ENCODE measurements around the gene CMKLR1.

CMKLR1 gene

DNA sequence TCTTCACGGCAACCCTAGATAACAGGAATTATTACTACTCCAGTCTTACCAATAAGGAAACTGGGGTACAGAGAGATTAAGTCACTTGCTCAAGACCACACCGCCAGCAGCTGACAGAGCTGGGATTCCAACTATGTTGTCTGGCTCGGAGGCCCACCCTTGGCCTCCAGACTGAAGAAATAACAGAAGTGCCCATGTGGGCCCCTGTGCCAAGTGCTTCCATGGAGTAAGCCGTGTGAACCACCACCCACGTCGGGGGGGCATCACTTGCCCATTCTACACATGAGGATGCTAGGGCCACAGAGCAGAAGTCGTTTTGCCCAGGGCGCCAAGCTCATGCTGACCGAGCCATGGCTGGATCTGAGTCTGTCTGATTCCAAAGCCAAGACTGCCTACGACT, 926 bp upstream of the CMKLR1 start:
- Histone ChIP-seq H3K79me2 (ENCODE audit: insufficient read depth, low read depth) (no peaks in the 10 kb centered on the region), H3K9ac (no peak overlapping the region), H3K4me3 (IDR thresholded peaks at IDR 0.05; ENCODE audit: insufficient read depth, low read depth, low read length) (no peak overlapping the region), H3K27ac (no peak overlapping the region), H3K36me3 (ENCODE audit: insufficient read depth) (no peaks in the 10 kb centered on the region), H4K20me1 (ENCODE audit: insufficient read depth) (no peaks in the 10 kb centered on the region), H3K27me3 (ENCODE audit: insufficient read depth, low read depth) (0 out of 2 replicates have a peak, but pooled peaks cover 3% of the 10 kb centered on the region), H3K4me1 (ENCODE audit: low read depth, poor library complexity, severe bottlenecking) (peaks cover 17% of the 10 kb centered on the region), H3K4me2 (no peak overlapping the region), H2AFZ (ENCODE audit: low read depth) (no peak overlapping the region)
- TF ChIP-seq, protein P1, sequence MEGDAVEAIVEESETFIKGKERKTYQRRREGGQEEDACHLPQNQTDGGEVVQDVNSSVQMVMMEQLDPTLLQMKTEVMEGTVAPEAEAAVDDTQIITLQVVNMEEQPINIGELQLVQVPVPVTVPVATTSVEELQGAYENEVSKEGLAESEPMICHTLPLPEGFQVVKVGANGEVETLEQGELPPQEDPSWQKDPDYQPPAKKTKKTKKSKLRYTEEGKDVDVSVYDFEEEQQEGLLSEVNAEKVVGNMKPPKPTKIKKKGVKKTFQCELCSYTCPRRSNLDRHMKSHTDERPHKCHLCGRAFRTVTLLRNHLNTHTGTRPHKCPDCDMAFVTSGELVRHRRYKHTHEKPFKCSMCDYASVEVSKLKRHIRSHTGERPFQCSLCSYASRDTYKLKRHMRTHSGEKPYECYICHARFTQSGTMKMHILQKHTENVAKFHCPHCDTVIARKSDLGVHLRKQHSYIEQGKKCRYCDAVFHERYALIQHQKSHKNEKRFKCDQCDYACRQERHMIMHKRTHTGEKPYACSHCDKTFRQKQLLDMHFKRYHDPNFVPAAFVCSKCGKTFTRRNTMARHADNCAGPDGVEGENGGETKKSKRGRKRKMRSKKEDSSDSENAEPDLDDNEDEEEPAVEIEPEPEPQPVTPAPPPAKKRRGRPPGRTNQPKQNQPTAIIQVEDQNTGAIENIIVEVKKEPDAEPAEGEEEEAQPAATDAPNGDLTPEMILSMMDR (conservative IDR thresholded peaks at IDR 0.05; ENCODE audit: low read depth, low read length) = no peak

- no peak overlapping the region for H2AFZ ChIP-seq (ENCODE audit: low read depth)
- H3K4me3 ChIP-seq (IDR thresholded peaks at IDR 0.05; ENCODE audit: insufficient read depth, low read depth, low read length) = no peak overlapping the region
- no peaks in the 10 kb centered on the region for H4K20me1 ChIP-seq (ENCODE audit: insufficient read depth)
- H3K36me3 ChIP-seq (ENCODE audit: insufficient read depth) = no peaks in the 10 kb centered on the region
- H3K79me2 ChIP-seq (ENCODE audit: insufficient read depth, low read depth) = no peaks in the 10 kb centered on the region
- no peak overlapping the region for H3K27ac ChIP-seq
- TF ChIP-seq, protein P1 (conservative IDR thresholded peaks at IDR 0.05; ENCODE audit: low read depth, low read length) = peak; percentile 47; the same call in 1 of the 2 replicates
- no peak overlapping the region for H3K4me2 ChIP-seq
- H3K4me1 ChIP-seq (ENCODE audit: low read depth, poor library complexity, severe bottlenecking) = peaks cover 17% of the 10 kb centered on the region
- H3K27me3 ChIP-seq (ENCODE audit: insufficient read depth, low read depth) = peaks cover 3% of the 10 kb centered on the region; the same call in 1 of the 2 replicates
- no peak overlapping the region for H3K9ac ChIP-seq
These were observed 1.6 kb downstream of the CMKLR1 start for GRCh38 chr12:108337235-108338223.

DNA sequence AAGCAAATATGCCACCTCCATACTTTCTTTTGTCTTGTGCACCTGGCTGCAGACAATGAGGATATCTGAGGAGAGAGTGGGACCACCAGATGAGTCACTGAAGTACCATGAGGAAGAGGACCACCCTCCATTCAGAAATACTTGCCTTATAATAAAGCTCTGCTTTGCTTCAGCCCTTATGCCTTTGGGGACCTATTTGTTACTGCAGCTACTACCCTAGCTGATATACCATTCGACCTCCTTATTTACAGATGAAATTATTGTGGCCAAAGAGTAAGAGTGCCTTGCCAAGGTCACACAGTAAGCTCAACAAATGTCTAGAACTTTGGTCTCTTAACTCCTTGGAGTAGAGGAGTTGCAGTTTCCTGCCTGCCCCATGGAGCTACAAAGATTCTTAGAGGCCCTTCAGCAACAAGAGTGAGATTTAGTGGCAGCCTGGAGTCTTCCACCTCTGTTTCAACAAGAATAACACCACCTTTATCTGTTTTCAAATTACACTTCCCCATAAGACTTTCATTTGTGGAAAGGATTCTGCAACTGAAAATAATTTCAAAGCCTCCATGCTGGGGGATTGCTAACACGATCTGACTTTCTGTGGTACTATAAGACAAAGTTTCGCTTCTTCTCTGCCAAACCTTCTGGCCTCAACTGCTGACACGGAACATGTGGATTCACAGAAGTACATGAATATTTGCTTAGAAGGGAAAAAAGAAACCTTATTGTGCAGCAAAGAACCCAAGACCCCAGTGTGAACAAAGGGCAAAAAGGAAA, 3.6 kb downstream of the CMKLR1 start:
- no peaks in the 10 kb centered on the region for H4K20me1 ChIP-seq (ENCODE audit: insufficient read depth)
- no peak overlapping the region for H2AFZ ChIP-seq (ENCODE audit: low read depth)
- H3K79me2 ChIP-seq (ENCODE audit: insufficient read depth, low read depth) = no peaks in the 10 kb centered on the region
- no peak overlapping the region for H3K4me3 ChIP-seq (IDR thresholded peaks at IDR 0.05; ENCODE audit: insufficient read depth, low read depth, low read length)
- no peak overlapping the region for H3K4me2 ChIP-seq
- TF ChIP-seq, protein P1 (conservative IDR thresholded peaks at IDR 0.05; ENCODE audit: low read depth, low read length) = no peak
- H3K4me1 ChIP-seq (ENCODE audit: low read depth, poor library complexity, severe bottlenecking) = peaks cover 17% of the 10 kb centered on the region
- no peaks in the 10 kb centered on the region for H3K36me3 ChIP-seq (ENCODE audit: insufficient read depth)
- no peak overlapping the region for H3K9ac ChIP-seq
- H3K27ac ChIP-seq = no peak overlapping the region
- H3K27me3 ChIP-seq (ENCODE audit: insufficient read depth, low read depth) = no peaks in the 10 kb centered on the region; the same call in 1 of the 2 replicates

GRCh38 chr12:108333898-108334699, 5.0 kb downstream of the CMKLR1 start:
- no peak overlapping the region for H2AFZ ChIP-seq (ENCODE audit: low read depth)
- H3K9ac ChIP-seq = no peak overlapping the region
- H4K20me1 ChIP-seq (ENCODE audit: insufficient read depth) = no peaks in the 10 kb centered on the region
- no peak overlapping the region for H3K4me2 ChIP-seq
- H3K27me3 ChIP-seq (ENCODE audit: insufficient read depth, low read depth) = no peaks in the 10 kb centered on the region; the same call in 1 of the 2 replicates
- no peak overlapping the region for H3K27ac ChIP-seq
- H3K4me3 ChIP-seq (IDR thresholded peaks at IDR 0.05; ENCODE audit: insufficient read depth, low read depth, low read length) = no peak overlapping the region
- no peaks in the 10 kb centered on the region for H3K36me3 ChIP-seq (ENCODE audit: insufficient read depth)
- TF ChIP-seq, protein P1 (conservative IDR thresholded peaks at IDR 0.05; ENCODE audit: low read depth, low read length) = no peak
- no peaks in the 10 kb centered on the region for H3K79me2 ChIP-seq (ENCODE audit: insufficient read depth, low read depth)
- H3K4me1 ChIP-seq (ENCODE audit: low read depth, poor library complexity, severe bottlenecking) = peaks cover 17% of the 10 kb centered on the region
